ENCODE results near the gene ADGB.

ADGB gene

DNA sequence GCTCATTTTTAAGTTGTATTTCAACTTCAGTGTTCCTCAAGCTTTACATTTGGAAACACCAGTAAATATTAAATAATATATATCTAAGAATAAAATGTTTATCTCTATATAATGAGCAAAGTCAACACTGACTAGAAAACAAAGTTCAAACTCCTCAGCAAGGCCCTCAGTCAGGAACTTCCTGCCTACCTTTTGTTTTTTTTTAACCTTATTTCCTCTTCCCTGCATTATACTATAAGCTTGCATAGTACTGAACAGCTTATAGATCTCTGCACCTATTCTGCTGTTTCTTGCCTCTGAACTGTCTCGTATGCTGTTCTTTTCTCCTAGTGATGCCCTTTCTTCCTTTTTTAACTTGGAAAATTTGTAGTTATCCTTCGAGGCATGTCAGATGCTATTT lies 29.6 kb downstream of the ADGB start:
- no peak overlapping the region for H3K4me3 ChIP-seq (ENCODE audit: low read length)
- TF ChIP-seq, protein P1, sequence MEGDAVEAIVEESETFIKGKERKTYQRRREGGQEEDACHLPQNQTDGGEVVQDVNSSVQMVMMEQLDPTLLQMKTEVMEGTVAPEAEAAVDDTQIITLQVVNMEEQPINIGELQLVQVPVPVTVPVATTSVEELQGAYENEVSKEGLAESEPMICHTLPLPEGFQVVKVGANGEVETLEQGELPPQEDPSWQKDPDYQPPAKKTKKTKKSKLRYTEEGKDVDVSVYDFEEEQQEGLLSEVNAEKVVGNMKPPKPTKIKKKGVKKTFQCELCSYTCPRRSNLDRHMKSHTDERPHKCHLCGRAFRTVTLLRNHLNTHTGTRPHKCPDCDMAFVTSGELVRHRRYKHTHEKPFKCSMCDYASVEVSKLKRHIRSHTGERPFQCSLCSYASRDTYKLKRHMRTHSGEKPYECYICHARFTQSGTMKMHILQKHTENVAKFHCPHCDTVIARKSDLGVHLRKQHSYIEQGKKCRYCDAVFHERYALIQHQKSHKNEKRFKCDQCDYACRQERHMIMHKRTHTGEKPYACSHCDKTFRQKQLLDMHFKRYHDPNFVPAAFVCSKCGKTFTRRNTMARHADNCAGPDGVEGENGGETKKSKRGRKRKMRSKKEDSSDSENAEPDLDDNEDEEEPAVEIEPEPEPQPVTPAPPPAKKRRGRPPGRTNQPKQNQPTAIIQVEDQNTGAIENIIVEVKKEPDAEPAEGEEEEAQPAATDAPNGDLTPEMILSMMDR (IDR thresholded peaks at IDR 0.05; ENCODE audit: insufficient read depth, low read depth, low read length, missing control alignments) = no peak
- DNase-seq (ENCODE audit: low read depth) = no peak

DNA sequence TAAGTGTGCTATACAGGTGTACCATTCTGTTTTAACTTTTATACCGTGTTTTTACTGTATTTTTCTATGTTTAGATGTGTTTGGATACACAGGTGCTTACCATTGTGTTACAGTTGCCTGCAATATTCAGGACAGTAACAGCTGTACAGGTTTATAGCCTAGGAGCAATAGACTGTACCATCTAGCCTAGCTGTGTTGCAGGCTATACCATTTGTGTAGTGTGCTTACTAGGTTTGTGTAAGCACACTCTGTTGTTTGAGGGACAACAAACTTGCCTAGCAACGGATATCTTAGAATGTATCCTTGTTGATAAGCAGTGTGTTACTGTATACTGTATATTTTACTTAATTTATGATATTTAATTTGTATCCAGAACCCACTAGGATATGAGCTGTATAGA lies 35.2 kb downstream of the ADGB start:
- H3K4me3 ChIP-seq (ENCODE audit: low read length) = no peak overlapping the region
- DNase-seq (ENCODE audit: low read depth) = no peak
- TF ChIP-seq, protein P1 (IDR thresholded peaks at IDR 0.05; ENCODE audit: insufficient read depth, low read depth, low read length, missing control alignments) = no peak

DNA sequence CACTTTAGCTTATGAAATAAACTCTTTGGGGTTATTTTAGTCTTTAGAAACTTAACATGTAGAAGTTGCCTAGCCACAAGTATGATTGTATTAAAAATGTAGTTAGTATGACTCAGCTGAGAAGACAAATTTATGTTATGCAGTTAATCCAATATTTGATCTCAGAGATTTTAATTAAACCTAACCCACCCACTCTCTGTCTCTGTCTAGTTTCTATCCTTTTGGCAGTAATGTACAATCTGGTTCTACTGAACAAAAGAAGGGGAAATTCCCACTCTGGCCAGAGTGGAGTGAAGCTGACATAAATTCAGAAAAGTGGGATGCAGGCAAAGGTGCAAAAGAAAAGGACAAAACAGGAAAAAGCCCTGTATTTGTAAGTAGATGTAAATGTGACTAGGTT lies 36.4 kb downstream of the ADGB start:
- DNase-seq (ENCODE audit: low read depth) = no peak
- H3K4me3 ChIP-seq (ENCODE audit: low read length) = no peak overlapping the region
- TF ChIP-seq, protein P1 (IDR thresholded peaks at IDR 0.05; ENCODE audit: insufficient read depth, low read depth, low read length, missing control alignments) = no peak

DNA sequence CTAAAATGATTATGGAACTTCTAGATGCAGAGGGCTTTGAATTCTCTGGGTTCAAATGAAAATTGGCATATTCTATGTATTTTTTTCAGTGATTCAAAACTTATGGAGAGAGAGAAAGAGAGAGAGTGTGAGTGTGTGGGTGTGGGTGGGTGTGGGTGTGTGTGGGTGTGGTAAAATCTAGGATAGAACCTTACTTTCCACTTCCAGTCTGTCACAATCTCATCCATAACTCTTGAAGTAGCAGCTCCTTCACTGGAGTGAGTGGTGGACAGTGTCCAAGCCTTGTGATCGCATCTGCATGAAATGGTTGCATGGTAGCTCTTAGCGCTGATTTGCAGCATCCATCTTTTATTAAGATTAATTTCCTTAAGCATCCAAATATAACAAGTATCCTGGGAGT lies 37.7 kb downstream of the ADGB start:
- TF ChIP-seq, protein P1 (IDR thresholded peaks at IDR 0.05; ENCODE audit: insufficient read depth, low read depth, low read length, missing control alignments) = no peak
- no peak overlapping the region for H3K4me3 ChIP-seq (ENCODE audit: low read length)
- DNase-seq (ENCODE audit: low read depth) = no peak

DNA sequence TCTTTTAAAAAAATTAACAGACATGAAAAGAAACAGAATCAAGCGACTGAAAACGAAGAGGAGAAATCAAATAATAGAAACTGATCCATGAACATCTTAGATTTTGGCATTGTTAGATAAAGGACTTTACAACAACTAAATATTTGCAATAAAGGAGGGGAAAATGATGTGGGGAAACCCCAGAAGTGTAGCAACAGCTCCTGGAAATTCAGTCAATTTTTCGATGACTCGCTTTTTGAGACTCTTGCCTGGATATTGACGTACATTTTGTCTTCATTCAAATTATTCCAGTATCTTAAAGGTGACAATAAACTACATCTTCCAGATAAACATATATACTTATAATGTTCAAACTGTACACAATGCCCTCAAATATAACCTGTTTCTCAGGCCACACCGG lies 44.1 kb downstream of the ADGB start:
- H3K4me3 ChIP-seq (ENCODE audit: low read length) = no peak overlapping the region
- DNase-seq (ENCODE audit: low read depth) = peak; percentile 5
- TF ChIP-seq, protein P1 (IDR thresholded peaks at IDR 0.05; ENCODE audit: insufficient read depth, low read depth, low read length, missing control alignments) = no peak

DNA sequence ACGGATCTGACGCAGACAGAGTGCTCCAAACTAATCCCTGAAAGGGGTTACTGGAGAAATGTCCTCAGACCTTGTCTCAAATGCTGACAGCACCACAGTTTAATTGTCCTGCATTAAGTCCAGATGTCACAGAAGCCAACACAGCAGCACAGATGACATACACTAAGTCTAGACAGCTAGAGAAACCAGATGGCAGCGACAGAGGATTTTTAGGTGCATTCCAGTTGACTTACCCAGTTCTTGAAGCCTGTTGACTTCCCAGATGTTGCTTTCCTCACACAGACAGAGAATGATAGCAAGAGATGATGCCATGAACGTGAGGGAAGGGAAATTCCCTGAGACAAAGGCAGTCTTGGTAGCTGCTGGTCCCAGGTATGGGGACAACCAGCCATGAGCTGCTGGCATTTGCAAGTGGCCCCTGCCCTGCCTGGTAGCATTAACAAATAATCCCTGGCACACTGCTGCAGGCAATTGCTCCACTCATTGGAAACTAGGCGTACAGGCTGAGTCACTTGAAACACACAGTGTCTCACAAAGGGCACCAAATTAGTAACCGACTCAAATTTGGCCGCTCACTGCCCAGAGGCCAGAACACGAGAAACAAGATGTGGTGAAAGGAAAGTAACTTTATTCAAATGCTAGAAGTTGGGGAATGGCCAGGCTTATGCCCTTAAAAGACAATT lies 52.2 kb downstream of the ADGB start:
- DNase-seq (ENCODE audit: low read depth) = peak; percentile 51

More for the DNA sequence above, 52.2 kb downstream of the ADGB start:
- H3K4me3 ChIP-seq (ENCODE audit: low read length) = no peak overlapping the region
- TF ChIP-seq, protein P1 (IDR thresholded peaks at IDR 0.05; ENCODE audit: insufficient read depth, low read depth, low read length, missing control alignments) = no peak

Data from epithelial cell of esophagus (primary cell).